Occipital lobe (tissue), 2 donors: ENCODE data around the gene GALNT9. TPM values are rescaled to one million over a fixed set of nuclear protein-coding genes. Genes with fewer than 3 reads are reported as not detected.
"Not testable (repeated sequence)": the region's sequence is repeated elsewhere in the genome, so short reads cannot be mapped to it uniquely, and the experiment has no call there.

Source experiments
- DNase-seq: peaks from one replicate; lab custom pipeline; 2025; lab: John Stamatoyannopoulos, UW
- total RNA-seq: library from RNA; depleted of rRNA; stranded (reverse); fragments of >200 nt; gene quantifications from one replicate; pipeline ENCODE4 v1.2.3, GENCODE V29; 2014

The GALNT9 gene
- total RNA-seq, 1 donor from 2014 or later, result 1.4 TPM

DNA sequence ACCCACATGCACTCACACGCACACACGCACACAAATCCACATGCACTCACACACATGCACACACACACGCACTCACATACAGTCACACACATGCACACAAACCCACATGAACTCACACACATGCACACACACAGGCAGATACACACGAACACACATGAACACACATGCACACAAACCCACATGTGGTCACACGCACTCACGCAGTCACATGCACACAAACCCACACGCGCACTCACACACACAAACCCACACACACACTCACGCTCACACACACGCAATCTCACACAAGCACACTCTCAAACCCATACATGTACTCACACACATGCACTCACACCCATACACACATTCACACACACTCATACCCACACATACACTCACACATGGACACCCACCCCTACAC, 61.5 kb downstream of the GALNT9 start:
- no peak for DNase-seq

DNA sequence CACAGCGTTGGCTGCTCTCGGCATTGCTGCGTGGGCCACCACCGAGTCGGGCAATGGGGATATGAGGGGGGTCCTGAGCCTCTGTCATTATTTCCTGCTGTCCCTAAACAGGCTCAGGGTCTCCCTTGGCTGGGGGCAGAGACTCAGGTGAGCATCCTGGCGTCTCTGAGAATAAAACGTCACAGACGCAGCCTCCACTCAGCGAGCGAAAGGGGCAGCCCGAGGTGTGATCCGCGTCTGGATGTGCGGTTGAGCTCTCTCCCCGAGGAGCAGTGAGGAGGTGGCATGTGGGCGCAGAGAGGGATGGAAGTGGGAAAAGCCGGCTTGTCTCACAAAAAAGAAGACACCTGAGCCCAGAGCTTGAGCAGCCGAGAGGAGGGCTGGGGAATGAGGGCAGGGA, 62.6 kb downstream of the GALNT9 start:
- DNase-seq, result no peak

DNA sequence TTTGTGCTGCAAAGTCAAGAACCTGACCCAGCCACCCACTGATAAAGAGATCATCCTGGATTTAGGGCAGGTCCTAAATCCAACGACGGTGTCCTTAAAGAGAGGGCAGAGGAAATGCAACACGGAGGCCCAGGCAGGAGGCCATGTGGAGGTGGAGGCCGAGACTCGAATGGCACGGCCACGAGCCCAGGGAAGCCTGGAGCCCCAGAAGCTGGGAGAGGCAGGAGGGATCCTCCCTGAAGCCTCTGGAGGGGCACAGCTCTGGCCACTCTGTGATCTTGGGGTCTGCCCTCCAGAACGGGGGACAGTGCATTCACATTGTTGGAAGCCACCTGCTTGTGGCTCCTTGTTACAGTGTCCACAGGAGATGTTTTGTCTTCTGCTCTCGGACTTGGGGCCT, 63.0 kb downstream of the GALNT9 start:
- DNase-seq, result no peak

DNA sequence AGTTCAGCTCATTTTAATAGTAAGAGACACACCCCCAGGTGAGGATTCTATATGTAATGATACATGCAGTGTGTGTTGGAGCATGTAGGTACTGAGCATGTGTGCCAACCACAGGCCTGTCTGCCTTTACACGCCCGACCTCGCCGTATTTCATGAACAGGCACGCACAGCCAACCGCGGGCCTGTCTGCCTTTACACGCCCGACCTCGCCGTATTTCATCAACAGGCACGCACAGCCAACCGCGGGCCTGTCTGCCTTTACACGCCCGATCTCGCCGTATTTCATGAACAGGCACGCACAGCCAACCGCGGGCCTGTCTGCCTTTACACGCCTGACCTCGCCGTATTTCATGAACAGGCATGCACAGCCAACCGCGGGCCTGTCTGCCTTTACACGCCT, 63.6 kb downstream of the GALNT9 start:
- not testable (repeated sequence) for DNase-seq

DNA sequence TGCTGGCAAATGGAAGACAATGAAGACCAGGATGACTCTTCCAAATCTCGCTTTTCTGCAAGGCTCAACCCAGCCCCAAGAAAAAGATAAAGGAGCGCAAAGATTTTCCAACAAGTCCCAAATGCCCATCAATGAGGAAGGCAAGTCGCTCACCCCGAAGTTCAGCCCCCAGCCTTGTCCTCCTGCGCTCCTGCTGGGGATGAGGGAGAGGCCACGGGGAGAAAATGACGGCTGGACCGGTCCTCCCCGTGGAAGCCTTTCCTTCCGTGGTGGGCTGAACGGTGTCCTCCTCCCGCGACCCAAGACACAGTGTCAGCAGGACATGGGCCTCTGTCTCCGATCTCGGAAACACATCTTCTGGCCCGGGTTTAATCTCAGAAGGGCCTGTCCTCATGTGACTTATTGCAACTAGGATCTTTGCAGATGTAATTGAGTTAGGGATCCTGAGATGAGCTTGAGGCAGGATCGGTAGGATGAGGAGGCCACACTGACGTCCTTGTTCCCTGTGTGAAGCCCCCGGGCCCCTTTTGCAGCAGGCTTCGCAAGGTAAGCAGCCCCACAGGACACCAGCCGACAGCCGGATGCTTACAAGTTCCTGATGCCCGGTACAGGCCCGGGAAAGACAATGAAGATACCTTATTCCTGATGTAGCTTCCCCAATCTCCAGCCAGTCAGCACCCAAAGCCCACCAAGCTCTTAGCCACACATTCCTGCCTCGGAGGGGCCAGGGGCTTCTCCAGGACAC, 64.2 kb downstream of the GALNT9 start:
- DNase-seq, result no peak

DNA sequence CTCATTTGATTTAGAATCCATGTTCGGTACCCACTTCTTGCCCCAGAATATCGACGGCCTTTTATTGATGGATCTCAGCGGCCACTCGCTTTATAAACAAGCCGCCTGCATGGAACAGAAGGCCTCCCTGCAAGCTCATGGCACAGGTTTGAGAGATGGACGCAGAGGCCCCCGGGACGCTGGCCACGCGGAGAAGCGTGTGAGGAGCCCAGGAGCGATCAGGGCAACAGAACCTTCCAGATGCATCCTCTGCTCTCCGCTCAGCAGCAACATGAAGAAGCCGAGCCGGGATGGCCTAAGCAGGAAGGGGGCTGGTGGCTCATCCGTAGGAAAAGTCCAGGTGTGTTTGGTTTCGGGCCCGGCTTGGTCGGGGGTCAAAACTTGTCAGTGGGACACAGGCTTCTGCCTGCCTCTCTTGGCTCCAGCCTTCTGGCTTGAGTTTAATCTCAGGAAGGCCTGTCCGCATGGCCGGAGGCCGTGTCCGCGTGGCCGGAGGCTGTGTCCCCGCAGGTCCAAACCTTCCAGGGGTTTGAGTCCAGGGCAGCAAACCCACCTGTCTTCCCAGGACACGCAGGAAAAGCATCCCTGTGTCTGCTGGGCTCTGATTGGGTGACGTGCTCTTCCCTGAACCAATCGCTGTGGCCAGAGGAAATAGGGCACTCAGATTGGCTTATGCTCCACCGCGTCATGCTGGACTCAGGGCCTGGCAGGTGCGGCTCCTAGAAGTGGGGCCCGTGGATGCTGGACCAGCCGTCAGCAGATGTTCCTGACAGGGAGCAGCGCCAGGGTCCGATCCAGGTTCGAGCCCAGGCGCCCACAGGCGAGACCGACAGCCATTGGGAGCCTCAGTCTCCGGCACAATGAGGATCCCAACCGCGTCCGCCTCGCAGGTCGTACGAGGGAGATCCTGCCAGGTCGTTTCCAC, 65.0 kb downstream of the GALNT9 start:
- DNase-seq, result no peak

DNA sequence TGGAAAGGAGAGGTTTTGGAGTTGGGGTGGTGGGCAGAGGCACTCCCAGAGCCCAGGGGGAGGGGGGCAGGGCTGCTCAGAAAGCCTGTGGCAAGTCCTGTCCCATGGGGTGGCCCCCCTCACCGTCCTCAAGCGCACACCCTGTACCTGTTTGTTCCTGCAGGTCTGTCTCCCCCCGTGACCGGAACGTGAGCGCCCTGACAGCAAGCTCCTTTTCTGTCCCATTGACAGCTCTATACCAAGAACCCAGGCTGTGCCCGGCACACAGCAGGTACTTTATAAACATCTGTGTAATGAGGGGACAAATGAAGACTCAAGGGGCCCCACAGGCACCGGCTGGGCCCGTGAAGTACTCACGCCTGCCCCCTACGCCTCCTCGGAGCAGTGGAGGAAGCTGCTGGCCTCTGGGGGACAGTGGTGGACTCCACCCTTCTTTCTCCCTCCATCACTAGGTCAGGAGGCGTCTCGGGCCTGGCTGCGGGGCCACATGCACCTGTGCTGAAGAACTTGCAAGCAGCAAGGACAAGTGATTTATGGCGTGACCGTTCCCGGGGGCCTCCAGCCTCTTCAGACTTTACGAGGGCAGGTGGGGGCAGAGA, 65.8 kb downstream of the GALNT9 start:
- no peak for DNase-seq

DNA sequence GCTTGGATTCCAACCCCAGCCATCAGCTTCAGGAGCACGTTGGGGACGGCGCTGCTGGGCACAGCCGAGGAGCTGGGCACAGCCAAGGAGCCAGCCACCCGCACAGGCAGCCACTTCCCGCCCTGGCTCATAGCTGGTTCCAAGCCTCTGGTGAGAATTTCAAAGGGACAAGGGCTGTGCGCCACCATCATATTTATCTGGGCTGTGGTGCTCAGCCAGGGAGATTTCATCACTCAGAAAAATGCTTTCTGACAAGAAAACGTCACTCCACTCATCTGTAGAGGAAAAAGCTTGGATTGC, 66.4 kb downstream of the GALNT9 start:
- DNase-seq, result no peak

DNA sequence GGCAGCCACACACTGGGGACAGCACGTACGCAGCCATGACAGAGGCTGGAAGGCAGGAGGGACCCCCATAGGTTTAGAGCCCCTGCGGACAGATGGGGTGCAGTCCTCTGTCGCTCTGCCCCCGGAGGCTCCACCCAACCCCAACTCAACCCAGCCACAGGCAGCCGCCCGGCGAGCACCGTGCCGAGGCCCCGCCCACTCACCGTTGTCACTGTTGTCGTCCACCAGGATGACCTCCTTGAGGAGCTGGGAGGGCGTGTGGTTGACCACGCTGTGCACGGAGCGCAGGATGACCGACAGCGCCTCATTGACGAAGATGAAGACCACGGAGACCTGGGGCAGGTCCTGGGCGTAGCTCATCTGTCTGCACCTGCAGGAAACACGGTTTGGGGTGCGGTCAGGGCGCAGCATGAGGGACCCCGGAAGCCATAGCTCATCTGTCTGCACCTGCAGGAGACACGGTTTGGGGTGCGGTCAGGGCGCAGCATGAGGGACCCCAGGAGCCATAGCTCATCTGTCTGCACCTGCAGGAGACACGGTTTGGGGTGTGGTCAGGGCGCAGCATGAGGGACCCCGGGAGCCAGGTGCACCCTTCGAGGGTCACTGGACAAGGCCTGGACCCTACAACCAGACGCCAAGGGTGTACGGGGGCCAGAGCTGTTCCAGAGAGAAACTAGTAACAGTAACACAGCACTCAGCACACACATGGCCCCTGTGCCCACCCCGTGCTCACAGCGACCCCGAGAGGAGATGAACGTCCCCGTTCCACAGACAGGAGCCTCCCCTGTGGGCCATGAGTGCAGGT, 66.9 kb downstream of the GALNT9 start:
- no peak for DNase-seq

DNA sequence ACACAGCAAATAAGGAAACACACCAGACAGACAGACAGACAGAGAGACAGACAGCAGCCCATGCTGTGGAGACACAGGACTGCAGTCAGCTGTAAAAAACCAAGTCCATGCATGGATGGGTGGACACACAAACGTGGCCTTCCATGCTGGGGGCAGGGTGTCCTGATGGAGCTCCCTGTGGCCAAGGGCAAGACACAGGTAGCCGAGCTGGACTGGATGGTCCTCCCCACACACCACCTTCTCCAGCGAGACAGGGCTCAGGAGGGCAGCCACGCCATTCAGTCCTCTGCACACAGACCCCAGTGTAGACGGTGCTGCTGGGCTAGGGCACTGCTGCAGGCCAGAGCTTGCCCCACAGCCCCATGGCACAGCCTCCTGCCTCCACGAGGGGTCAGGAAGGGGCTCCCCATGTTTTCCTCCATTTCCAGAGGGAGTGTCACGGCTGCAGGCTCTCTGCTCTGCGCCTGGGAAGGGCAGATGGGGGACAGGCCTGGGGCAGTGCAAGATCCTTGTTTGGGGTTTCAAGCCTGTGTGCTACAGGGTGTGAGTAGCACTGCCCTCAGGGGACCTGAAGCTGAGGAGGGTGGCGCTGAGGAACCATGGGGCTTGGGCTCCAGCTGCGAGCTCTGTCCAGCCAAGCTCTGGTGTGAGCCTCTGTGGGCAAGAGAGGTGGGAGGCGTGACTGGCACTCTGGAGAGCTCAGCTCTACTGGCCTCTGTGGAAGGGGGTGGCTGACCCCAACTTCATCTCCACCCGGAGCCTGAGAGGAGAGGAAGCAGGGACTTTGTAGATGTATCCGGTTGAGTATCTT, 67.9 kb downstream of the GALNT9 start:
- DNase-seq, result no peak

DNA sequence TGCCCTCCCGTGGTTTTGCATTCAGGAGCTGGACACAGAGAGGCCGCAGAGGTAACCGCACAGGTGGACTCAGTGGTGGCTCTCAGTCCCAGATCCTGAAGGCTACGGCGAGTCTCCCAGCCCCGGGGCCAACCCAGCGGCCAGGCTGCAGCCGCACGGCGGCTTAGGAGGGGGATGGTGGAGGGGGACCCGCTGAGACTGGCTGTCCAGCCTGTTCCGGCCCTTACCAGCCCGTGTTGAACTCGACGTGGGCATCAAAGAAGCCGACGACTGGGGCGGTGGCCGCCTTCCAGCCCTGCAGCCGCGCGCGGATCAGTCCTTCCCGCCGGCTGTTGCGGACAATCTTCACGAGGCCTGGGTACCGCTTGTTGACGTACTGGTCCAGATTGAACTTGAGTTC, 68.7 kb downstream of the GALNT9 start:
- DNase-seq, result no peak

DNA sequence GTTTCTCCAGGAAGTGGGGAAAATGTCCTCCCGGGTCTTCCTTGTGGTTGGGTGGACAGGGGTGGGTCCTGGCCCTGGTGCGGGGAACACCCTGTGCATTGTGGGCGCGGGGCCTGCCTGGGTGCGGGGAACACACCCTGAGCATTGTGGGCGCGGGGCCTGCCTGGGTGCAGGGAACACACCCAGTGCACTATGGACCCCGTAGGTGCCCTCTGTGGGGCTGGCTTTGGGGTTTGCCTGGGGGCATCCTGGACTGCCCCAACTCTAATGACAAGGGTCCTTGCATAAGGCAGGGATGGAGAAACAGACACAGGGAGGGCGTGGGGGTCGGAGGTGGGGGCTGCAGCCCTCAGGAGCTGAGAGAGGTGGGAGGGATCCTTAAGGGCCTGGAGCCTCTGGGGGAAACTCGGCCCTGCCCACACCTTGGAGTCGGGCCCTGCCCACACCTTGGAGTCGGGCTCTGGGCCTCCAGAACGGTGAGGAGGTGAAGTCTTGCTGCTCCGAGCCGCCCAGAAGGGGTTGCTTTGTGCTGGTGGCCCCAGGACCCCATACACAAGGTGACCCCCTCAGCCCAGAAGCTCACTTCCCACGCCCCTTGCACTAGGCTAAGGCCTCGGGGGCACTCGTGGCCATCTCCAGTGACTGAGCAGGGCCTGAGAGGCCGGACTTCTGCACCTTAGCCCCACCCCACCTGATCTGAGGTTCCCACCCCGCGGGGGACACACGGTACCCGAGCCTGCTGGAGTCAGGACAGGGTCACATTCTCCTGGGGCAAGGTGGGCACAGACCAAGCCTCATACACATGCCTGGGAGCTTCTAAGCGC, 69.3 kb downstream of the GALNT9 start:
- DNase-seq, result no peak

DNA sequence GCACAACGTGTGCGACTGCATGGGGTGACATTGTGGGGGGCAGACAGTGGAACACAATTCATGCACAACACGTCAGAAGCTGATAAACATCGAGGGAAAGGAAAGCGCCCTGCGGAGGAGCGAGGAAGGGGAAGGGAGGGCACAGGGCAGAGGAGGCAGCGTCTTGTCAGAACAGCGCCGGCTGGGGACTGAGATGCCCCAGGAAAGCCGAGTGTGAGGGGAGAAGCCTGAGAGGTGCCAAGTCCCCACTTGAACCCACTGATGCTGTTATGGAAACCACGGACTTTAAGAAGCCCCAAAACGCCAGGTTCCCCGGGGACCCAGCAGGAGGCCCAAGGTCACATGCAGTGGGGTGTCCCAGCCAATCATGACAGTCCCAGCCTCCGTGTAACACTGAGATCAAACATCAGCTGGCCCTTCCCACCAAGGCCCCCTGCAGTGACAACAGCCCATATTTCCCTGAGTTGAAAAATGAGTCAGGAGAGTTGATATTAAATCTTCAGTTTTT, 70.0 kb downstream of the GALNT9 start:
- no peak for DNase-seq

DNA sequence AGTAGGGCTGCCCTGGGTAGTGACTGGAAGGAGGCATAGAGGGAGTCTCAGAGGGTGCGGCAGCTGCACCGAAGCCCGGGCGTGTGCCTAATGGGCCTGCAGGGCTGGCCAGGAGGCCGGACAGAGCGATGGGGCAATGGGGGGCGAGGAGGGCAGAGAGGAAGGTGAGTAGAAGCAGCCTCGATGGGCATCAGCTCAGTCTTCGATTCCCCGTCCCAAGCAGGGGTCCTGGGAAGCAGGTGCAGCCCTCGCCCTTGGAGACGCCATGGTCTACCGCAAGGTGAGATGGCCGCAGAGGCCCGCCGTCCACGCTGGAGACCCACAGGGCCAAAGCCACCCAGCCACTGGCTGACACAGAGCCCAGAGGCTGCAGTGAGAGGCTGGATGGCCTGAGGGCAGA, 70.8 kb downstream of the GALNT9 start:
- DNase-seq, result no peak

DNA sequence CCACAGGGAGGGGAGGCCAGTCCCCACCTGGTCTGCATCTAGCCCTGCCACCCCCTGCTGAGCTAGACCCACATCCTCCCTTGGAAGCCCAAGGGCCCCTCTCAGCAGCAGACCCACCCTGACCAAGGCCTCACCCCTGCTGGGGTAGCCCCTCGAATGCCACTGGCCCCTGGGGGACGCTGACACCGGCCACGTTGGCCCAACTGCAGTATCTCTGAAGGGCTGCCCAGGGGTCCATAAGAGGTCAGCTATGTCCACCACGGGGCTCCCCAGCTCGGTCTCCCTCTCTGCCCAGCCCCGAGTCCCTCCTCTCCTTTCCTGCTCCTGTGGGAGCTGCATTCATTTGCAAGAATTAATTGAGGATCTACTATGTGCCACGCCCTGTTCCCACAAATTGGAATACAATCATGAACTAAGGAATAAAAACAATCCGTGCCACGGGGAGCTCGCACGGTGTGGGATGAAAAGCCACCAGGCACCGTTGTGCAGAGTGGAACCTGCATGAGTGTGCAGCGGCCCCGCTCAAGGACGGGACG, 71.4 kb downstream of the GALNT9 start:
- no peak for DNase-seq

DNA sequence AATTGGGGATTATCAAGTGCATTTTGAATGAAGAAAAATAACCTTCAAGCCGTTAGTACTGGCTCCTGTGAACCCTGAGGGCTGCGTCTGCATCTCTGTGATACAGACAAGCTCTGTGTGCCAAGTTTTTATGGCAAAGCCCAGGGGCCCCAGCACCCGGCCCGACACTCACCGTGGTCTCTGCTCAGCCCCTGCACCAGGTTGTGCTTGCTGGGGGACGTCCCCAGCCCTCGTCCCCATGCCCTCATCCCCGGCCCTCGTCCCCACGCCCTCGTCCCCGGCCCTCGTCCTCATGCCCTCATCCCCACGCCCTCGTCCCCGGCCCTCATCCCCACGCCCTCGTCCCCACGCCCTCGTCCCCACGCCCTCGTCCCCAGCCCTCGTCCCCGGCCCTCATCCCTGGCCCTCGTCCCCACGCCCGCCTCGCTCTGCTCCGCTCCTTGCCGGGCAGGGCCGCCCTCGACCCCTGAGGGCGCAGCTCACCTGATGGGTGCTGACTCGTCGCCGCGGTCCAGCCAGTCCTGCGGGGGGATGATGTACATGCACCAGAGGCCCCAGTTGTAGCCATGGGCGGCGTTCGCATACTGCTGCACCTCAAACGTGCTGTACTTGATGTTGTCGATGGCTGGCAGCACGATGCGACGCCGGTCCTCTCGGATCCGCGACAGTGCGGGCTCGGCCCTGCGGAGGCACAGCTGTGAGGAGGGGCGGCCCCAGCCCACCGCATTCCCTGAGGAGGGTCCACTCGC, 72.0 kb downstream of the GALNT9 start:
- no peak for DNase-seq

DNA sequence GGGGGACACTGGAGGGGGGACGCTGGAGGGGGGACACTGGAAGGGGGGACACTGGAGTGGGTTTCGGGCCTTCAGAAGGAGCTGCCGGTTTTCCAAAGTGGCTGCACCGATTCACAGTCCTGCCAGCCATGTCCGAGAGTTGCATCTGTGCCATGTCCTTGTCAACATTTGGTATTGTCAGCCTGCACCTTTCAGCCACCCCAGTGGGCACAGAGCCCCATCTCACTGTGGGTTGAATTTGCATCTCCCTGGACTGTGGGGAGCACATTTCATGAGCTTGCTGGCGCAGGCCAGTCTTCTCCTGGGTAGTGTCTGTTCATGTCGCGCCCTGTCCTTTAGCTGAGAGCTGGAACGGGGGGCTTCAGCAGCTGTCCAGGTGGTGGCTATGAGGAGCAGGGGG, 72.7 kb downstream of the GALNT9 start:
- DNase-seq, result no peak

DNA sequence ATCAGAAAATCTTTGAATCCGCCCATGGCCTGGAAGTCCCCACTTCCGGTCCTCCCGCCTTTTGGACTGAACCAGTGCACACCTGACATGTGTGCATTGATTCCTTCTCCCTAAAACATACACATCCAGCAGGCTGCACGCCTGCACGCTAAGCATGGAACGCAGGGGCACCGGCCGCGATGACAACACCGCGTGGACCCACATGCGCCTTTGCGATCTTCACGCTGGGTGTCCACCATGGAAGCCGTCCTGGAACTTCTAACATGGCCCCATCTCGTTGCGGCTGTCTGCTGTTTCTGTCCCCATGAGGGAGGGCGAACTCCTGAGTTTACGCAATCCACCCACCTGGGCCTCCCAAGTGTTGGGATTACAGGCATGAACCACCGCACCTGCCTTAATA, 73.7 kb downstream of the GALNT9 start:
- DNase-seq, result no peak
